ENCODE results near the gene ZNF488.

- TF ChIP-seq CTCF (conservative IDR thresholded peaks at IDR 0.05; ENCODE audit: low read length) (no peak), EZH2phosphoT487 (IDR thresholded peaks at IDR 0.05; ENCODE audit: borderline replicate concordance) (no peak)
These were observed 33.1 kb downstream of the ZNF488 start for GRCh38 chr10:47350671-47351640.

Data from Loucy (cell line).